ENCODE data around the gene CYB561D2. TPM values are rescaled to one million over a fixed set of nuclear protein-coding genes. Genes with fewer than 3 reads are reported as not detected.

Gene CYB561D2
- polyA plus RNA-seq, 1 donor (not counting 4 experiments of a cell fraction or from before 2014, with no cell fraction given) = 12.3 TPM

DNA sequence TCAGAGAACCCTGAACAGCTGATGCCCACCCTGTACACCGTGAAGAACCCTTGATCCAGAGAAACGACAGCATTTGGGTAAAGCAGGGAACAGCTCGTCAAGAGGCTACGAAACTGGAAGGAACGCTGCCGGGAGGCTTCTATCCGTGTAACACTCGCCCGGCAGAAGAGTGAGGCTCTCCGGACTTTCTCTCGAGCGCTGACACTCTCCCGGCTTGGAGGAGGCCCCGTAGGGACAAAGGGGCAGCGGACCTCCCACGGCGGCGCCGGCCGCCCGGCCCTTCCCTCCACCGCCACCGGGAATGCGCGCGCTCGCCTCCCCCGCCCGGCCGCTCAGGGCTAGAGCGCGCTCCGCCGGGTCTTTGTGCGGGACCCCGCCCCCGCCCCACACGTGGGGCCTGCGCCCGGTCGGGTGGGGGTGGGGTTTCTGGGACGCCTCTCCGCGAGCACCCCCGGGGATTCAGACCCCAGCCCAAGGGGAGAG is 29.8 kb upstream of the CYB561D2 start:
- Histone ChIP-seq H3K9ac (ENCODE audit: control insufficient read depth, extremely low read depth, insufficient read depth, low read length) (peak overlapping the region; percentile 98), H3K4me1 (ENCODE audit: control insufficient read depth, extremely low read depth, insufficient read depth, low read length) (peaks cover 45% of the 10 kb centered on the region), H3K9me3 (ENCODE audit: control insufficient read depth, low read depth, low read length) (no peaks in the 10 kb centered on the region), H3K79me2 (ENCODE audit: control insufficient read depth, insufficient read depth, low read length) (peaks cover 33% of the 10 kb centered on the region), H3K27me3 (ENCODE audit: control insufficient read depth, extremely low read depth, insufficient read depth, low read length) (no peaks in the 10 kb centered on the region), H3K4me3 (ENCODE audit: control insufficient read depth in 2 of 3, extremely low read depth in 1 of 3, insufficient read depth in 2 of 3, low read depth in 1 of 3, low read length in 3 of 3) (peak overlapping the region; percentile 52 to 89 (median 84)), H3K27ac (ENCODE audit: control insufficient read depth, insufficient read depth, low read length) (peak overlapping the region; percentile 99), H3K9me1 (ENCODE audit: control insufficient read depth, extremely low read depth, insufficient read depth, low read length) (peaks cover 3% of the 10 kb centered on the region), H3K4me2 (ENCODE audit: control insufficient read depth, extremely low read depth, insufficient read depth, low read depth, low read length) (peak overlapping the region; percentile 99), H4K20me1 (ENCODE audit: control insufficient read depth, extremely low read depth, insufficient read depth, low read length) (no peaks in the 10 kb centered on the region), H3K36me3 (ENCODE audit: control insufficient read depth in 2 of 2, extremely low read depth in 1 of 2, insufficient read depth in 2 of 2, low read length in 2 of 2) (peaks cover 18 to 36% of the 10 kb centered on the region in 2 experiments), H2AFZ (ENCODE audit: control insufficient read depth, low read length) (peak overlapping the region; percentile 33)
- no peak for TF ChIP-seq EZH2 (IDR thresholded peaks at IDR 0.05; ENCODE audit: low read length)
- TF ChIP-seq, protein P1, sequence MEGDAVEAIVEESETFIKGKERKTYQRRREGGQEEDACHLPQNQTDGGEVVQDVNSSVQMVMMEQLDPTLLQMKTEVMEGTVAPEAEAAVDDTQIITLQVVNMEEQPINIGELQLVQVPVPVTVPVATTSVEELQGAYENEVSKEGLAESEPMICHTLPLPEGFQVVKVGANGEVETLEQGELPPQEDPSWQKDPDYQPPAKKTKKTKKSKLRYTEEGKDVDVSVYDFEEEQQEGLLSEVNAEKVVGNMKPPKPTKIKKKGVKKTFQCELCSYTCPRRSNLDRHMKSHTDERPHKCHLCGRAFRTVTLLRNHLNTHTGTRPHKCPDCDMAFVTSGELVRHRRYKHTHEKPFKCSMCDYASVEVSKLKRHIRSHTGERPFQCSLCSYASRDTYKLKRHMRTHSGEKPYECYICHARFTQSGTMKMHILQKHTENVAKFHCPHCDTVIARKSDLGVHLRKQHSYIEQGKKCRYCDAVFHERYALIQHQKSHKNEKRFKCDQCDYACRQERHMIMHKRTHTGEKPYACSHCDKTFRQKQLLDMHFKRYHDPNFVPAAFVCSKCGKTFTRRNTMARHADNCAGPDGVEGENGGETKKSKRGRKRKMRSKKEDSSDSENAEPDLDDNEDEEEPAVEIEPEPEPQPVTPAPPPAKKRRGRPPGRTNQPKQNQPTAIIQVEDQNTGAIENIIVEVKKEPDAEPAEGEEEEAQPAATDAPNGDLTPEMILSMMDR (optimal IDR thresholded peaks at IDR 0.05 in 1 of 3, IDR thresholded peaks at IDR 0.05 in 1 of 3, conservative IDR thresholded peaks at IDR 0.05 in 1 of 3; ENCODE audit: extremely low read depth in 1 of 3, insufficient read depth in 2 of 3, low read length in 3 of 3) = no peak
- FAIRE-seq = no peak
- no peak for DNase-seq (ENCODE audit: low read depth, low spot score)
- dilution Hi-C loops (cut with MboI; ENCODE audit: extremely low pct_ligation_motif_present, low sequenced_read_pairs) = no loop called here

DNA sequence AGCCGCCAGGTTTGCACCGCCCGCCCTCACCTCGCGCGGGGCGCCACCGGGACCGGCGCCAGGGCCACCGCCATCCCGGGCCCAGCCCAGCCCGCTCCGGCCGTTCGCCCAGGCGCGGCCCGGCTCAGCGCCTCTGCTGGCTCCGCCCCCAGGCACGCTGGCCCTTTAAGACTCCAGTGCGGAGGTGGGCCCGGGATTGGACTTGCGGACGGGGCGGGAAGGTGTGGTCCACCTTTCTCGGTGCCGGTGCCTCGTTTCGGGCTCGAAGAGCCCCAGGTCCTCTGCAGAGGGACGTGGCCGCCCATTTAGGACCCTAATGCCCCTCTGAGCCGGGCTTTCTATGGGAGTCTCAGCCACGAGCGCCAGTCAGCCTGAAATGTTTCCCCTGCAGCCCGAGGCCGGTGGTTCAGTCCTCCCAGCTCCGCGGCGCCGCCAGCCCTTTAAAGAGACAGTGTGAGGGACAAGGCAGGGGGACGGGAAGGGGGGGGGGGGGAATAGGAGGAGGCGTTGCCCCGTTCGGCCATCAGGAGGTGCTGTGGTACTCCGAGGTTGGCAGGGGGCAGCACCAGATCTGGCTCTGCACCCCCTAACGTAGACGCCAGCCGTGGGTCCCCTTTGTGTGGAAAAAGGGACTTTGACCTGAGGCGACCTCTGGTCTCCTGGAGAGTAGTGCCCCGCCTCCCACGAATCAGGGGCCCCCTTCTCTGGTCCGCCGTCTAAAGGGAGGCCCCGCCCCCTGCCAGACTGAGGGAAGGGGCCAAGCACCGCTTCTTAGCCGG is 29.1 kb upstream of the CYB561D2 start:
- no peak for TF ChIP-seq EZH2 (IDR thresholded peaks at IDR 0.05; ENCODE audit: low read length)
- TF ChIP-seq, protein P1 (optimal IDR thresholded peaks at IDR 0.05 in 1 of 3, IDR thresholded peaks at IDR 0.05 in 1 of 3, conservative IDR thresholded peaks at IDR 0.05 in 1 of 3; ENCODE audit: extremely low read depth in 1 of 3, insufficient read depth in 2 of 3, low read length in 3 of 3) = peak in 1 of 3 experiments; percentile 38
- dilution Hi-C loops (cut with MboI; ENCODE audit: extremely low pct_ligation_motif_present, low sequenced_read_pairs) = no loop called here
- no peak for DNase-seq (ENCODE audit: low read depth, low spot score)
- Histone ChIP-seq H3K4me3 (ENCODE audit: control insufficient read depth in 2 of 3, extremely low read depth in 1 of 3, insufficient read depth in 2 of 3, low read depth in 1 of 3, low read length in 3 of 3) (peak overlapping the region; percentile 52 to 89 (median 84)), H3K27ac (ENCODE audit: control insufficient read depth, insufficient read depth, low read length) (peak overlapping the region; percentile 99), H3K79me2 (ENCODE audit: control insufficient read depth, insufficient read depth, low read length) (peaks cover 37% of the 10 kb centered on the region), H4K20me1 (ENCODE audit: control insufficient read depth, extremely low read depth, insufficient read depth, low read length) (no peaks in the 10 kb centered on the region), H3K27me3 (ENCODE audit: control insufficient read depth, extremely low read depth, insufficient read depth, low read length) (no peaks in the 10 kb centered on the region), H3K4me2 (ENCODE audit: control insufficient read depth, extremely low read depth, insufficient read depth, low read depth, low read length) (peak overlapping the region; percentile 99), H2AFZ (ENCODE audit: control insufficient read depth, low read length) (peak overlapping the region; percentile 96), H3K9me1 (ENCODE audit: control insufficient read depth, extremely low read depth, insufficient read depth, low read length) (peaks cover 3% of the 10 kb centered on the region), H3K4me1 (ENCODE audit: control insufficient read depth, extremely low read depth, insufficient read depth, low read length) (peaks cover 39% of the 10 kb centered on the region), H3K9me3 (ENCODE audit: control insufficient read depth, low read depth, low read length) (no peaks in the 10 kb centered on the region), H3K36me3 (ENCODE audit: control insufficient read depth in 2 of 2, extremely low read depth in 1 of 2, insufficient read depth in 2 of 2, low read length in 2 of 2) (peaks cover 22 to 36% of the 10 kb centered on the region in 2 experiments), H3K9ac (ENCODE audit: control insufficient read depth, extremely low read depth, insufficient read depth, low read length) (peak overlapping the region; percentile 98)
- FAIRE-seq = peak; percentile 49
